Lung (tissue), 12 donors: Measurements from ENCODE around the gene RBMXL2. TPM values are rescaled to one million over a fixed set of nuclear protein-coding genes. Genes with fewer than 3 reads are reported as not detected.
A peak's percentile ranks its signal among the peaks of the same experiment; 100 is the strongest.

Source experiments
- ATAC-seq: fragments of 200-7000 bp; cut with Tn5 transposase; one replicate; pipeline ENCODE4 v1.9.1; 2020; ENCODE audit warnings: moderate number of reproducible peaks; ENCODE audit not compliant: insufficient read depth, low FRiP score
- DNase-seq, 3 donors: peaks; one replicate each; pipeline ENCODE4 v3.0.0-alpha.2; 2013 to 2017
- H3K27ac ChIP-seq, 2 donors: one replicate each; pipeline ENCODE4 v1.5.1; 2013; ENCODE audit warnings: mild to moderate bottlenecking in 2 of 2, moderate library complexity in 2 of 2, control low read depth in 1 of 2, inconsistent platforms in 1 of 2, low read depth in 1 of 2, low read length in 1 of 2
- H3K27me3 ChIP-seq, 3 donors: one replicate each; pipeline ENCODE4 v1.5.1; 2013; ENCODE audit warnings: low read length in 2 of 3; ENCODE audit not compliant: control insufficient read depth in 3 of 3, insufficient read depth in 3 of 3
- H3K36me3 ChIP-seq, 4 donors: one replicate each; pipeline ENCODE4 v1.5.1; 2013; ENCODE audit warnings: low read length in 4 of 4, mild to moderate bottlenecking in 1 of 4, moderate library complexity in 1 of 4; ENCODE audit not compliant: control insufficient read depth in 4 of 4, insufficient read depth in 4 of 4
- H3K4me1 ChIP-seq, 5 donors: one replicate each; pipeline ENCODE4 v1.5.1; 2013; ENCODE audit warnings: low read length in 5 of 5, mild to moderate bottlenecking in 2 of 5, moderate library complexity in 1 of 5; ENCODE audit not compliant: control insufficient read depth in 5 of 5, insufficient read depth in 5 of 5
- H3K4me3 ChIP-seq: one replicate; pipeline ENCODE4 v1.5.1; 2013; ENCODE audit warnings: mild to moderate bottlenecking, control low read depth, moderate library complexity
- H3K9ac ChIP-seq, 2 donors: one replicate each; pipeline ENCODE4 v1.5.1; 2013; ENCODE audit warnings: low read length in 2 of 2, control low read depth in 1 of 2; ENCODE audit not compliant: insufficient read depth in 1 of 2
- H3K9me3 ChIP-seq, 4 donors: one replicate each; pipeline ENCODE4 v1.5.1; 2013; ENCODE audit warnings: low read length in 3 of 4, mild to moderate bottlenecking in 1 of 4, moderate library complexity in 1 of 4; ENCODE audit not compliant: control insufficient read depth in 4 of 4, insufficient read depth in 3 of 4
- WGBS, 2 donors: extraction: QIAGEN DNeasy Blood & Tissue Kit; methylation state at CpG; one replicate each; pipeline ENCODE4 v1.1.7; 2013; 5-methylcytosine and 5-hydroxymethylcytosine counted together
- polyA plus RNA-seq, 2 donors: library from polyadenylated mRNA; stranded (reverse); fragments of 200-250 nt; gene quantifications; one replicate each; pipeline ENCODE4 v1.2.1, GENCODE V29; 2013
- total RNA-seq, 2 donors: library from RNA; depleted of rRNA in 1 of 2; stranded (reverse); fragments of >200 nt in 1 of 2; gene quantifications; one replicate each; pipeline ENCODE4 v1.2.1, GENCODE V29; 2014 to 2021
- TF ChIP-seq, protein P1 (sequence below): IDR thresholded peaks from 2 replicates; pipeline ENCODE4 v1.5.1; 2012; ENCODE audit warnings: mild to moderate bottlenecking; ENCODE audit errors: control extremely low read depth, extremely low read depth
- donor health status: control.
- donor health status: control.
- donor health status: Bipolar disorder and iron deficiency.
- donor health status: healthy.
- donor health status: DM: yes; HTN: yes; CAD: no.

Gene RBMXL2
- total and polyA plus RNA-seq, 4 donors, result 0.09 to 0.37 TPM; not detected in 2

- no peak overlapping the region for H3K27ac ChIP-seq
Observed at GRCh38 chr11:7056828-7057513, 31.8 kb upstream of the RBMXL2 start.

GRCh38 chr11:7057641-7058040 lies 31.2 kb upstream of the RBMXL2 start:
- no peak for ATAC-seq
- TF ChIP-seq, protein P1, sequence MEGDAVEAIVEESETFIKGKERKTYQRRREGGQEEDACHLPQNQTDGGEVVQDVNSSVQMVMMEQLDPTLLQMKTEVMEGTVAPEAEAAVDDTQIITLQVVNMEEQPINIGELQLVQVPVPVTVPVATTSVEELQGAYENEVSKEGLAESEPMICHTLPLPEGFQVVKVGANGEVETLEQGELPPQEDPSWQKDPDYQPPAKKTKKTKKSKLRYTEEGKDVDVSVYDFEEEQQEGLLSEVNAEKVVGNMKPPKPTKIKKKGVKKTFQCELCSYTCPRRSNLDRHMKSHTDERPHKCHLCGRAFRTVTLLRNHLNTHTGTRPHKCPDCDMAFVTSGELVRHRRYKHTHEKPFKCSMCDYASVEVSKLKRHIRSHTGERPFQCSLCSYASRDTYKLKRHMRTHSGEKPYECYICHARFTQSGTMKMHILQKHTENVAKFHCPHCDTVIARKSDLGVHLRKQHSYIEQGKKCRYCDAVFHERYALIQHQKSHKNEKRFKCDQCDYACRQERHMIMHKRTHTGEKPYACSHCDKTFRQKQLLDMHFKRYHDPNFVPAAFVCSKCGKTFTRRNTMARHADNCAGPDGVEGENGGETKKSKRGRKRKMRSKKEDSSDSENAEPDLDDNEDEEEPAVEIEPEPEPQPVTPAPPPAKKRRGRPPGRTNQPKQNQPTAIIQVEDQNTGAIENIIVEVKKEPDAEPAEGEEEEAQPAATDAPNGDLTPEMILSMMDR, result no peak
- 36 to 46% methylated on average over 2 of the region's 2 CpGs for WGBS, 2 donors
- Histone ChIP-seq H3K4me1 (peaks cover 0 to 18% (median 0%) of the 10 kb centered on the region in 5 donors), H3K36me3 (no peaks in the 10 kb centered on the region), H3K9me3 (no peaks in the 10 kb centered on the region), H3K27ac (no peak overlapping the region), H3K9ac (no peak overlapping the region), H3K4me3 (no peak overlapping the region), H3K27me3 (no peaks in the 10 kb centered on the region)
- DNase-seq, result peak in 2 of 3 donors; percentile 77 to 86

More at GRCh38 chr11:7056828-7057513, 31.8 kb upstream of the RBMXL2 start:
- H3K36me3 ChIP-seq, result no peaks in the 10 kb centered on the region
- DNase-seq (peak in 2 of 3 donors; percentile 28 to 41), ATAC-seq (no peak)
- no peak overlapping the region for H3K9ac ChIP-seq
- no peaks in the 10 kb centered on the region for H3K27me3 ChIP-seq
- TF ChIP-seq, protein P1, result no peak
- no peaks in the 10 kb centered on the region for H3K9me3 ChIP-seq
- H3K4me1 ChIP-seq, result peaks cover 0 to 18% (median 0%) of the 10 kb centered on the region in 5 donors
- 63 to 73% methylated on average over 6 of the region's 6 CpGs for WGBS, 2 donors
- no peak overlapping the region for H3K4me3 ChIP-seq

DNA sequence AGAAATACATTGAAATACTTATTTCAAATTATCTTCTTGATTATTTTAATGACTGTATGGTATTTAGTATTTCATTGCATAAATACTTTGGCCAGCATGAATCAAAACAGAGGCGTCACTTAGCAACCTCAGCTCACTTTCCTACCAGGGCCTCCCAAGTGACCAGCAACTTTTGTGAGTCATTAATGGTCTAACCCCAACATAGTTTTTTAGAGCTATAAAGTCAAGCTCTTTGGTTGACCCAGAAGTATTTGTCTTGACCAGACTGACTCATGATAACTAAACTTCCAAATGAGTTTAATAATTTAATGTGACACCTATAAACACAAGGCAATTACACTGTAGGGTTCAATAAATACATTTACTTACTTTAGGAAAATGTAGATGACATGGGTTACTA lies 27.9 kb upstream of the RBMXL2 start:
- TF ChIP-seq, protein P1, result no peak
- H3K9ac ChIP-seq, result no peak overlapping the region
- DNase-seq, result peak in 2 of 3 donors; percentile 3 to 11
- WGBS, 2 donors, result 84 to 88% methylated on average over 1 of the region's 1 CpG
- H3K9me3 ChIP-seq, result no peaks in the 10 kb centered on the region
- no peak overlapping the region for H3K27ac ChIP-seq
- H3K27me3 ChIP-seq, result no peaks in the 10 kb centered on the region
- no peak overlapping the region for H3K4me3 ChIP-seq
- peak; percentile 47 for ATAC-seq
- H3K4me1 ChIP-seq, result peaks cover 0 to 18% (median 0%) of the 10 kb centered on the region in 5 donors
- H3K36me3 ChIP-seq, result no peaks in the 10 kb centered on the region
